H54 (cell line): ENCODE data around the gene MSL3.

Experiments
- DNase-seq: peaks from one replicate; pipeline ENCODE4 v3.0.0; 2011; ENCODE audit warnings: low spot score, mixed read lengths; ENCODE audit not compliant: insufficient read length
- FAIRE-seq: peaks from 3 replicates; lab custom pipeline; 2011; peaks lifted over from hg19 to GRCh38; lab: Jason Lieb, UNC
- POLR2A ChIP-seq: IDR thresholded peaks from 2 replicates; pipeline ENCODE4 v1.6.1; 2011; ENCODE audit warnings: low read depth, mild to moderate bottlenecking, low read length

The MSL3 gene

DNA sequence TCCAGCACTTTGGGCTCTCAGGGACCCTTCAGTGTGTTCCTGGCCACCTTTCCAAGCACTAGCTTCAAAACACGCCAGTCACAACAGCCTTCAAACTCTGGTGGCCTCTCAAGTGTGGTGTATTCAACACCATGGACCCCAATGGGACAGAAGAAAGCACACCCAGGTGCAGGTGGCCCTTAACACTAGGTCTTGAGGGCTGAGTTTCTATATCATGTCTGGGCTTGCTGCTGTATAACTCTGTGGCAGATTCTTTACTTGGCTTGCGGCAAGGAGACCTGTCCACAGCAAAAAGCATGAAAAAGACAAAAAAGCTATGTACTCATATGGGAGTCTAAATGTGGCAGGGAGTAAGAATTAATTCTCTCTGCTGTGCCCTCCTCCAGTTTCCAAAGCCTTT is 23.1 kb downstream of the MSL3 start:
- FAIRE-seq = no peak
- no peak for TF ChIP-seq POLR2A
- DNase-seq = no peak

DNA sequence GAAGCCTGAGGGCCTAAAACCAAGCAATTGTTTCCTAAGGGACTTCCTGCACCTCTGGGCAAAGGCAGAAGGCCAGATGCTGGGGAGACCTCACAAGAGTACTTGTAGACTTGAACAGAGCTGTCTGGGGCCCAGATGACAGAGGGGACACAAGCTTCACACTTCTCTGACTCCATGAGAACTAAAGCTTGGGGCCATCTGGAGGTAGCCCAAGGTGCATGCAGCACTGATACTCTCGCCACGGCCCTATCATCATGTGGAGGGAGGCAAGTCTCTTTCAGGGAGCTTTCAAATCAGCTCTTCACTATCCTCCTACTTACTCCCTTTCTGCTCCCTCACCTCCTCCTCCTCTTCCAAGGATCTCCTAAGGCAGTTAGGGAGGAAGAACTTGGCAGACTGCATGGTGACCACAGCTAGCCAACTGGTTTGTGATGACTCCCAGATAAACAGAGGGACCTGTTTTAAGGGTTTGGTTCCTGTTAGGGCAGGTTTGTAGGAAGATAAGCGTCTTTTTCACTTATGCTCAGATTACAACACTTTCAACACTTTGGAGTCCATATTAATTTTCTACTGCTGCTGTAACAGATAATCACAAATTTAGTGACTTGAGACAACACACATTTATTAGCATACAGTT is 23.8 kb downstream of the MSL3 start:
- FAIRE-seq (no peak), DNase-seq (no peak)
- no peak for TF ChIP-seq POLR2A

DNA sequence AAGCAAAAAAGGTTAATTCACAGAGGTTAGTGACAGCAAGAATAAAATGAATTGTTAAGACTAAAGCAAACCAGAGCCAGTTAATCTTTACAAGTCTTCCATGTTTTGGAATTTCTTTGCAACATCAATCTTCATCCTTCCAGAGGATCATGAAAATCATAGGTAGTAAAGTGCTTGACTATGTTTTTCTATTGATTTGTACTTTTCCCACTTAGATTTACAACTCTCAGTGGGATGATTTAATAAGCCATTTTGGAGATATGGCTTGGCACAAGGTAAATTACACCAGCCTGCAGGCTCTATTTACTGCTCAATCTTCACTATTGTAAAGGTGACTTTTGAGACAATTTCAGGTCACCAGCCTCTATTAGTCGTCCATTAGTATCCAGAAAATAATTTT is 26.5 kb downstream of the MSL3 start:
- DNase-seq (no peak), FAIRE-seq (no peak)
- no peak for TF ChIP-seq POLR2A

DNA sequence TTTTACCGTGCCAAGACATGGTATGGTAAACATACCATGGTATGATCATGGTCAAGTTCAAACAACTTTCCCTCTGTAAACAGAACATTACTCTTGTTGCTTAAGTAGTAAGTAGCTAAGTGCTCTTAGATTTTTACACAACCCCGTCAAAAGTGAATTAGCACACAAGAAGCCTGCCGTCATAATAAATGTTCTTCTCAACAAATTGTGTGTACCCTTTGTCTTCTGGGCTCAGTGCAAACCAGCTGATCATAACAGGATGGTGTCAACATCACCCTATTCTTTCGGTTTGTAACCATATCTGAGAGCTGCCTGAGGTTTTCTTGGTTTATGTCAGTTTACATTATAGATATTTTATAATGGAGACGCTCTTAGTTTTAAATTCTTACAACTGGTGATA is 28.8 kb downstream of the MSL3 start:
- FAIRE-seq = no peak
- DNase-seq = no peak
- TF ChIP-seq POLR2A = no peak

DNA sequence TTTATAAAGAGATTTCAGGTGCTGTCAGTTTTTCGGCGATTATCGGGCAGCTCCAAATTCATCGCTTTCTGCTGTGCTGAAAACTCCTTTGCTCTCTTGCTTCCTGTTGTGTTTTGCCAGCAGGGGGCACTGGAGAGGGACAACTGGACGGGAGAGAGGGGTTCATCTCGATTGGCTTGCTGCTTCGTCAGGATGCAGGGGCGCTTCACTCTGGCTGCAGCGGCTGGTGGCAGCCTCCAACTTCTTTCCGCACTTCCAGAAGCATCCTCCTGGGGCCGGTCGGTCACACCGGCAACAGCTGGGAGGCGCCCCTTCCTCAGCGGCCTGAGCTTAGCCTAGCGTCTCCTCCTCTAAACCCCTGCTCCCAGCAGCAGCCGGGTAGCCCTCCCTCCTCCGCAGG is 29.5 kb downstream of the MSL3 start:
- FAIRE-seq = no peak
- DNase-seq = no peak
- TF ChIP-seq POLR2A = no peak

DNA sequence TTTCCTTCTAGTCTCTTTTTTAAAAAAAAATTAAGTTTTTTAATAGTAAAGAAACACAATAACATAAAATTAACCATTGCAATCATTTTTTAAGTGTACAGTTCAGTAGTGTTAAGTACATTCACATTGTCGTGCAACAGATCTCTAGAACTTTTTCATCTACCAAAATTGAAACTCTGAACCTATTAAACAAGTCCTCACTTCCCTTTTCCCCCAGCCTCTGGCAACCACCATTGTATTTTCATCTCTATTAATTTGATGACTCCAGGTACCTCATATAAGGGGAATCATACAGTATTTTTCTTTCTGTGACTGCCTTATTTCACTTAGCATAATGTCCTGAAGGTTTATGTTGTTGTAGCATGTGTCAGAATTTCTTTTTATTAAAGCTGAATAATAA is 31.8 kb downstream of the MSL3 start:
- FAIRE-seq (no peak), DNase-seq (no peak)
- no peak for TF ChIP-seq POLR2A

DNA sequence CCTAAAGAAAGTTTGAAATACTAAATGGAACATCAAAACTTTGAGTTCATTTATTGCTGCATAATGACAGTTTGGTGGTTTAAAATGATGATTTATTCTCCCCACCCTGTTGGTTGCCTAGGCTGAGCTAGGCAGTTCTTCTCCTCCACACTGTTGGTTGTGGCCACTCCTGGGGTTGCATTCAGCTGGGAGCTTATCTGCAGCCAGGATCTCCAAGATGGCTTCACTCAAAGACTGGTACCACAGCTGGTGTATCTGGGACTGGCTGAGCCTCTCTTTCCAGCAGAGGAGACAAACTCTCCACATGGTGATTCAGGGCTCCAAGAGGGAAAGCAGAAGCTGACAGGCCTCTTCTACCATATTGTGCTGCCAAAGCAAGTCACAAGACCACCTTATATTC is 33.1 kb downstream of the MSL3 start:
- no peak for DNase-seq
- no peak for TF ChIP-seq POLR2A
- FAIRE-seq = no peak

DNA sequence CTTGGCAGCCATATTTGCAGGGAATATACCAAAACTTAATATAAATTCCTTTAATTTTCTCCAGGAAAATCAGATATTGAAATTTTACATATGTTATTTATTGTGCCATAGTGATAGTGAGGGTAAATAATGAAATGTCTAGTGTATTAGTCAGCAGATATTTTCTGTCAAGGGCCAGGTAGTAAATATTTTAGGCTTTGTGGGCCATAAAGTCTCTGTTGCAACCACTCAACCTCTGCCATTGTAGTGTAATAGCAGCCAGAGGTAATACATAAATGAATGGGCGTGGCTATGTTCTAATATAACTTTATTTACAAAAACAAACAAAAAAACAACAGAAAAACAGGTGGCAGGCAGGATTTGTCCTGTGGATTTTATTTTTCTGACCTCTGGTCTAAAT is 33.5 kb downstream of the MSL3 start:
- DNase-seq = no peak
- no peak for TF ChIP-seq POLR2A
- FAIRE-seq = no peak

DNA sequence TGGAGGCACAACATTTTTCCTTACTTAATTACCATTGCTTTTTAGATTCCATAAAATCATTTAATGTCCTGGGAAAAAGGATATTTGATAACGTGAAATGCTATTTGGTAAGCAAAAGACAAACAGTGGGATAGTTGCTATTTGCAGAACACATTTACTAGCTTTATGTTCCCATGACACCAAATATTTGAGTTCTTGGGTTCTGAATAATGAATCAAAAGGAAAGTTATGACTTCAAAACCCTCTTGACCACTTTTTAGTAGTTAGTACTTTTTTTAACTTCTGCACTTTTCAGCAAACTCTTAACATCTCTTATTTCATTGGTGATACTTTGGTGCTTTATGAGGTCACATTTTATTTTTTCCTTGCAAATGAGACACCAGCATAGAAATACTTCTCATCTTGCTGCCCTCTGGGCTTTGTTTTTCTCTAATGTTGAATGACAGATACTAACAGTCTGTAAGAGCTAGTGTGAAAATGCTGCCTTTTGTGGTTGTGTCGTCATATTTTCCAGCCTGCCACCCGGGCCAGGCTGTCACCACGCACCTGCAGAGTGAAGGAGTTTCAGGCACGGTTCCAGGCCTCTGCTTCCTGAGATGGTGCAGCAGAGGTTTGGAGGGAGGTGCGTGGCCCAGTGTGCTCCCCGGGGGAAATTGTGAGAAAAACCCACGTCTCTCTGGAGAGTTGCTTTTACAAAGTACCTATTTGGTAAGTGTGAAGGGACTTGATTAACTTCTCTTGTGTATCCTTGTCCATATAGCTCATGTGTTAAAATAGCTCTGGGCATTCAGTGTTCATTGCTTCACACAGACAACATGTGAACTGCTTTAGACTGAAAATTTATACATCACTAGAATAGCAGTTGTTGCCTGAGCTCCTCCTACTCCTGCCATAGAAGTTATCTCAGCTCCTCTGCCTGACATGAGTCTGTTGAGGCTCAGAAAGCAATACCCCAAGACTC is 34.7 kb downstream of the MSL3 start:
- DNase-seq (no peak), FAIRE-seq (no peak)
- TF ChIP-seq POLR2A = no peak

DNA sequence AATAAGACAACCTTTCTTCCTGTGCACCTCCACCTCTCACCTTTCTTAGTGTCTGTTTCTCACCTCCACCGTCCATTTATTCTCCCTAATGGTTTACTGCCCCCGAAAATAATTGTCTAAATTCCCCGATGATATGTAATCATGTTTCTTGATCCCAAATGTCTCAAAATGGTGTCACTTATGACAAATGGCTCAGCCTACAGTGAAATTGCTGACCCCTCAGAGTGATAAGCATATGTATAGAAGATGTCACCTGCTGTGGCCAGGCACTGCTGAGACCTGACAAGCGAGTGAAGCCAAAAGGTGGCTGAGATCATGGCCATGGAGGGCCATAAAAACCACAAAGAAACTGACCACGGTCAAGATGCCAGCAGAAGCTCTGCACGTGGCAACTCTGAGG is 35.7 kb downstream of the MSL3 start:
- FAIRE-seq (no peak), DNase-seq (no peak)
- no peak for TF ChIP-seq POLR2A

DNA sequence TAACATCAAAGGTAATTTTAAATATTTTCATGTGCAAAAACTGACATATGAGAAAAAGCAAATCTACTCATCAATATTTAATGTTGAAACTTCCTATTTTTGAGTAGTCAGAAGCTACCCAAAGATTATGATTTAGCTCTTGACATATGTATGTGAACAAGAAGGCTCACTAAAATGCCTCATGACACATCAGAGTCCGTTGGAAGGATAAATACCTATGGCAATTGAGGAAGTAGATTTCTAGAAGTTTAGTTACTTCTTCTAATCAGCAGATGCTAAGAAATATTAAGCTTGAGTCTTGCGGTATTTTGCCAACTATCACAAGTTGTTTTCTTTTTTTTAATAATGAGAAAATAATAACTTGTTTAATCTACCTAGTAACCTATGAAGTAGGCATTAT is 55.3 kb downstream of the MSL3 start:
- no peak for TF ChIP-seq POLR2A
- DNase-seq (no peak), FAIRE-seq (no peak)
